Fibroblast of skin of scalp (primary cell): Measurements from ENCODE around the gene PCGF3.
"Not testable (repeated sequence)": the region's sequence is repeated elsewhere in the genome, so short reads cannot be mapped to it uniquely, and the experiment has no call there.

Source experiments
- DNase-seq: peaks from one replicate; pipeline ENCODE4 v3.0.0-alpha.2; 2013

Gene PCGF3

DNA sequence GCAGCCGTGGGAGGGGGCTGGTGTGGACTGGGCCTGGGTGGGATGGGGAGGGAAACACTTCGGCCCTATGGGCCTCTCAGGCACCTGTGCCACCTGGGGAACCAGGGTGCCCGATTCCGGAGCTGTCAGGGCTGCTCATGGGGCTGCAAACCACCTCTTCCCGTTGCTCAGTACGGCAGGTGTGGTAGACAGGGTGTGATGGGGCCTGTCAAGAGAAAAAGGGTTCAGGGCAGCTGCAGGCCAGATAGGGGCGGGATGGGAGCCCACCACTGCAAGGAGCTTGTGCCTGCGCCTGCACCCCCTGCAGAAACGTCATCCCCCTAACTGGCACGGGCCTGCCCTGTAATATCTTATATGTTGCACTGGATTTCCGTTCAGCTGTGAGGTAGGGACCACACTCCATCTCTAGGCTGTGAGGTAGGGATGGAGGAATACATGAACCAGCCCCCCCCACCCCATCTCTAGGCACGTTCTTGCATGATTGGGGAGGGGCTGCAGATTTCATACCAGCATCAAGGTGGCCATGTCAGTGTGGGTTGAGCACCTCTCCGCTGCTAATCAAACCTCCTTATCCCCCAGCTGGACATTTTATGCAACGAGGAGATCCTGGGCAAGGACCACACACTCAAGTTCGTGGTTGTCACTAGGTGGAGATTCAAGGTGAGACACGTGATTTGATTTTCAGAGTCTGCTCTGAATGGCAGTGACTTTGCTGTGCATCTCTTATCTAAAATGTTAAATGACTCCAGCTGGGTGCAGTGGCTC lies 59.0 kb downstream of the PCGF3 start:
- no peak for DNase-seq

DNA sequence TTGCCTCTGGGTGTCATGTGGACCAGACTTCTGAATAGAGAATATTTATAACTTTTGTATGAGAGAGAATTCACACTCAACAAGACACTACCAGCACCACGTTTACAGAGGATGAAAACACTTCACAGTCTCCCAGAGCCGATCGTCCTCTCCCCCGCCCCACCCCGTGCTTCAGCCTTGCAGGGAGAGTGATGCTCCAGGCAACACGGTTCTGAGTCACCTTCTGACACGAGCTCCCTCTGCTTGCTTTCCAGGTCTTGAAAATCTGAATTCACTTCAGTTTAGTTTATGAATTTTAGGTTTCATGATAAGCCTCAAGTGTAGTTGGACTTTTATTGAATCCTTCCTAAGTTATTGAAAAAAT lies 60.5 kb downstream of the PCGF3 start:
- no peak for DNase-seq

DNA sequence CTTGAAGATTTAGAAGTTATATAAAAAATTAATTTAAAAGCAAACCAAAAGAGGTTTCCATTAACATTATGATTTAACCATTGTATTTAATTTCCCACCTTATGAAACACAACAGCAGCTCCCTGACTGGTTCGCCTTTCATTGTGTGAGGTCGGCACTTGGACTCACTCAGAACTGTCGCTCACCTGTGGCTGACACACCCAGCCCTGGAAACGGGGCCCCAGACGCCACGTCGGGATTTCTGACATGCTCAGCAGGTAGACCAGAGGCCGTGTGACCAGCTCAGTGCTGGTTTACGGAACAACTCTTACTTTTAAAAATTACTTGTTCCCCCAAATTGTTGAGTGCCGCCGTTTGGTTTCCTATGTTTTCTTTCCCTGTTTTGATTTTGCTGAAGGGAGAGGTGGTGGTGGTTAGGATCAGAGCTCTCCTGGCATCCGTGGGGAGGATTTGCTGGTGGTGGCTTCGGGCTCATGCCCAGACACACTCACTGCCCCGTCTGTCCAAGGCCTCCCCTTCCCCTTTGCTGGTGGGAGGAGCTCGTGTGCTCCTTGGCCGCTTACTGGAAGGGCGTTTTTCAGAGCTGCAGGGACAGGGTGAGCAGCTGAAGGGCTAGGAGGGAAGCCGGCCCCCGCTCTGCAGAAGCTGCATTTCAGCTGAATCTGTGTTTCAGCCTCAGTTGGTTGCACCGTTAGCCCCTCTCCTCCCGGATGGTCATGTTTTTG lies 61.1 kb downstream of the PCGF3 start:
- DNase-seq, result no peak

DNA sequence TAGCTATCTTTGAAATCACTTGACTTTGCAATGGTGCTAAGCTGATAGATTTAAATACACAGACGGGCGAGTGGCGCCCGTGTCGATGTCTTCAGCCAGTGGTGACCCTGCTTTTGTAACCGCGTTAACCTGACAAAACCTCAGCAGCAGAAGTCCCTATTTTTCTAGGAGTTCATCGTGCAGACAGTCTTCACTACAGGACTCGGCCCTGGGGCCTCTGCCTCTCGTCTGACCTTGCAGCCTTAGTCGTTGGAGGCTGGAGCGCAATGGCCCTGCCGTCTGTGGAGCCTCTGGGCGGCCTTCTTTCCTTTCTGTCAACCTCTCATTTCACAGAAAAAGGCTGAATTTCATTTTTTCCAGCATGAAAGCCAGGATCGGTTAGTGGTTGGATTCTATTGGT lies 62.4 kb downstream of the PCGF3 start:
- DNase-seq, result no peak

DNA sequence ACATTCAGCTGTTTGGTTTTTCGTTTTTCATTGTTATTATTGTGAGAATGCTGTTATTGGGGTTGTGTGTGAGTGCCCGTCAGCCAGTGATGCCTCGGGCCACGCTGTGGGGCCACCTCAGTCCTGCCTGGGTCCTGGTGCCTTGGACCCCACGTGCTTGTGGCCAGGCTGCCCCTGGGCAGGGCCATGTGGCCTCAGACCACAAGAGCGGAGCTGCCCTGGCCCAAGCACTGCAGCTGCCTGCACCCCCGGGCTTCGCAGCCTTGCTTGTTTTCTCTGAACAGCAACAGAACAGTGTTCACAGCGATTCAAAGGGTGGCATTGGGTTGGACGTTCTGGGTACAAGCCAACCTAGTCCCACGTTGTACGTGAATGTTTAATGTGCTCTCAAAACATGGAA lies 63.4 kb downstream of the PCGF3 start:
- DNase-seq, result no peak

DNA sequence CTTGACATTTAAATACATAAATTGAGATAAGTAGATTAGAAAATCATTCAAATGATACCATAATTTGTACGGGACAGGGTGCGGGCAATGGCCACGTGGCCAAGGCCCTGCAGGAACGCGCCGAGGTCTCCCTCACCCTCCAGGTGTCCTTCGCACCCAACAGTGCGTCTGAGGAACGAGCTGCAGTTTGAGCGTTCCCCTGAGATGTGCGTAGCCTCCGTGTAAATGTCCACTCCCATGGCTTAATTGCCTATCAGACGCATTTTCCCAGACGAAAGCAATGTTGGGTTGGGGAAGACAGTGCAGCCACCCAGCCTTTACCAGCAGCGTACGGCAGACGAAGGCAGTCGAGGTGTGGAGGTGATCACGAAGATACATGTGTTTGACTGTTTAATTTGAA lies 63.9 kb downstream of the PCGF3 start:
- no peak for DNase-seq

DNA sequence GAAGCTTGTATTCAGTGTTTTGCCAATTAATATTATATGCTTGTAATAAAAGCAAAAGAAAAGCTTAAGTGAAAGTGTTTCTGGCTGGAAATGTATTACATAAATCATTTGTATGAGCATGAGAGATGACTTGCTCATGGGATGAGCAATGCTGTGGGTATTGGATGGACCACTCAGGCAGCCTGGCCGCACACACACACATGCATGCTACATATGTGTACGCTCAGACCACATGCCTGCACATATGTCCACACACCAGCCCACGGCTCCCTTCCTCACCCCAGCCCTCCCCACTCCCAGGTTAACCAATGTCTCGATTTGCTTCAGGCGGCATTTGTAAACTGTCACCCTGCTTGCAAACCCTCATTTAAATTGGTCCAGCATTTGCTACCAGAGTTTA lies 64.4 kb downstream of the PCGF3 start:
- no peak for DNase-seq

DNA sequence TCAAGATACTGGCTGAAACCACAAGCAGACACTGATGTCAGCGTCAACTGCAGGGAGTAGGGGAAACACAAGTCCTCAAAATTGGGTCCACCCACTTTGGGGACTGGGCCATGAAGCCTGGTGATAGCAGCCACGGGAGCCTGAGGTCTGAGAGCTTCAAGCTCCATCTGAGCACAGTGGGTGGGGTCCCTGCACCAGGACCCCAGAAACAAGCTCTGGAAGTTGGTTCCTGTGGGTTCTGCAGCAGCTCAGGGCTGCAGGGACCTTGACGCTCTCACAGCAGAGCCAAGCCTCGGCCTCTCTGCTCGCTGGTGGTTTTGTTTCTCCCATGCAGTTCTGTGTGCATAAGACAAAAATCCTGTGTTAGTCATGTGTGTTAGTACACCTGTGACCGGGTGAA lies 65.8 kb downstream of the PCGF3 start:
- DNase-seq, result no peak

DNA sequence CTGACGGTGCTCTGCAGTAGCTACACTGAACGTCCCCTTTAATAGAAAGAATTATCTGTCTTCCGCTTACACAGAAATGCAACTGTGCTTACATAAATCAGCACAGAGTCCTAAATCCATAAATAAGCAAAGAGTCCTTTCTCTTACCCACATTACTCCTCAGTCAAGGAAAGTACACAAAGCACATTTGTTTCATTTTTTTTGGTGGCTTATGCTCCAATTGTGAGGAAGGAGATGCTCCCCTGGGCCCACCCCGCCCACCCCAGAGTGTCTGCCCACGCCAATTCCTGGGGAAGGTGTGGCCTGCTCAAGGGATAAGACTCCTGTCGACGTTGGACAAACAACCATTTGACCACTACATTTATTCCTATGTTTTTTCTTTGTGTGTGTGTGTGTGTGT lies 66.5 kb downstream of the PCGF3 start:
- no peak for DNase-seq

DNA sequence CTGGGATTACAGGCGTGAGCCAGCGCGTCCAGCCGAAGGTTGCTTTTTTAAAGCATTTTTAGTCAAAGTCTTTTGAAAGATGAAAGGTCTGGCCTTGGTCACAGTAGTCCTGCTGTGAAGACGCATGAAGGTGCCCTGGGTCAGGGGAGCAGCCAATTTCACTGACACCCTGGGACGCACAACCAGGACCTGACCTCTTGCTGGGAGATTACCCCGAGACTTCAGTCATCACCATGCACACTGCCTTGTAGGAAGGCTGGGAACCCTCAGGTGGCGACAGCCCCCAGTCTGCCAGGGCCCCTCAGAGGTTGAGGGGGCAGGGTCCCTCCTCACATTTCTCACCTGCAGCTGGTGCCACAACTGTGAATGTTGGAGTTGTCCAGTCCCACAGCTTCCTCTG lies 67.1 kb downstream of the PCGF3 start:
- DNase-seq, result no peak

DNA sequence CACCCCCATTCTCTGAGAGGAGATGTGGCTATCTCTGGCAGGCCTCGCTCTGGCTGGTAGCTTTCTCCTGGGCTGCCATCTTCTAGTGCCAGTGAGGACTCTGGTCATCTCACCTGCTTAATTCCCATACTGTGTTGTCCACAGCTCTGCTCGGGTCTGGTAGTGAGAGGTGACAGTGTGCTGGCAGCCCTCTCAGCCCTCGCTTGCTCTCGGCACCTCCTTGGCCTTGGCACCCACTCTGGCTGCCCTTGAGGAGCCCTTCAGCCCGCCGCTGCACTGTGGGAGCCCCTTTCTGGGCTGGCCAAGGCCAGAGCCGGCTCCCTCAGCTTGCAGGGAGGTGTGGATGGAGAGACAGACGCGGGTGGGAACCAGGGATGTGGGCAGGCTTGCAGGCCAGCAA lies 67.6 kb downstream of the PCGF3 start:
- no peak for DNase-seq

DNA sequence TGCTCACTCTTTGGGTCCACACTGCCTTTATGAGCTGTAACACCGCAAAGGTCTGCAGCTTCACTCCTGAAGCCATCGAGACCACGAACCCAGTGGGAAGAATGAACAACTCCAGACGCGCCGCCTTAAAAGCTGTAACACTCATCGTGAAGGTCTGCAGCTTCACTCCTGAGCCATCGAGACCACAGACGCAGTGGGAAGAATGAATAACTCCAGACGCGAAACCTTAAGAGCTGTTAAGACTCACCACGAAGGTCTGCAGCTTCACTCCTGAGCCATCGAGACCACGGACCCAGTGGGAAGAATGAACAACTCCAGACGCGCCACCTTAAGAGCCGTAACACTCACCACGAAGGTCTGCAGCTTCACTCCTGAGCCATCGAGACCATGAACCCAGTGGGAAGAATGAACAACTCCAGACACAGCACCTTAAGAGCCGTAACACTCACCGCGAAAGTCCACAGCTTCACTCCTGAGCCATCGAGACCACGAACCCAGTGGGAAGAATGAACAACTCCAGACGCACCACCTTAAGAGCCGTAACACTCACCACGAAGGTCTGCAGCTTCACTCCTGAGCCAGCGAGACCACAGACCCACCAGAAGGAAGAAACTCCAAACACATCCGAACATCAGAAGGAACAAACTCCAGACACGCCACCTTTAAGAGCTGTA lies 68.9 kb downstream of the PCGF3 start:
- not testable (repeated sequence) for DNase-seq

DNA sequence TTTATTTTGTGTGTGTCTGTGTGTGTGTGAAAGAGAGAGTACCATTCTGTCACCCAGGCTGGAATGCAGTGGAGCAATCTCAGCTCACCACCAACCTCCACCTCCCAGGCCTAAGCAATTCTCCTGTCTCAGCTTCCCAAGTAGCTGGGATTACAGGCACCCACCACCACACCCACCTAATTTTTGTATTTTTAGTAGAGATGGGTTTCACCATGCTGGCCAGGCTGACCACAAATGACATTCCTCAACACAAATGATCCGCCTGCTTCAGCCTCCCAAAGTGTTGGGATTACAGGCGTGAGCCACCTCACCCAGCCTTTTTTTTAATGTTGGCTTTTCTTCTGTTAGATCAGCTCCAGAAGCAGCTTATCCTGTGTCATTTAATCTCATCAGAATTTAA lies 69.9 kb downstream of the PCGF3 start:
- DNase-seq, result not testable (repeated sequence)

DNA sequence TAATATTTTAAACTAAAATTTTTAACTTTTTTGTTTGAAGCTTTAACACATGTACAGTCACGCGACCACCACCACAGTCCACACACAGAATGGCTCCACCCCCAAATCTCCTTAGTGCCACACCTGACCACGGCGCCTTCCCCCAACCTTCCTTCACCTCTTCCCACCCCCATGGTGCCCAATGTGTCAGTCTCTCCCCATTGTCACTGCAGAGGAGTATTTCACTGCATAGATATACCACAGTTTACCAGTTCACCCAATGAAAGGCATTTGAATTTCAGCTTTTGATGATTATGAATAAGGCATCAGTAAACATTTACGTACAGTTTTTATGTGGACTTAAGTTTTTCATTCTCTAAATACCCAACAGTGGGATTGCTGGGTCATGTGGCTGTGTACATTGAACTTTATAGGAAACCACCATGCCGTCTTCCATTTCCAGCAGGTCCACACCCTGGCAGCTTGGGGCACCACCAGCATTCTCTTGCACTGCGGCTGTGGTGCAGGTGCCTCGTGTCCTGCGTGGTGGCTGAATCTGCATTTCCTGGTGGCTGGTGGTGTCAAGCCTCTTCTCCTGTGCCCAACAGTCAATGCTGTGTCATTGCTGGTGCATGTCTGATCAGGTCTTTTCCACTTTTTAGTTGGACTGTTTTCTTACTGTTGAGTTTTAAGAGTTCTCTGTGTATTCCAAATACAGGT lies 71.3 kb downstream of the PCGF3 start:
- DNase-seq, result no peak

DNA sequence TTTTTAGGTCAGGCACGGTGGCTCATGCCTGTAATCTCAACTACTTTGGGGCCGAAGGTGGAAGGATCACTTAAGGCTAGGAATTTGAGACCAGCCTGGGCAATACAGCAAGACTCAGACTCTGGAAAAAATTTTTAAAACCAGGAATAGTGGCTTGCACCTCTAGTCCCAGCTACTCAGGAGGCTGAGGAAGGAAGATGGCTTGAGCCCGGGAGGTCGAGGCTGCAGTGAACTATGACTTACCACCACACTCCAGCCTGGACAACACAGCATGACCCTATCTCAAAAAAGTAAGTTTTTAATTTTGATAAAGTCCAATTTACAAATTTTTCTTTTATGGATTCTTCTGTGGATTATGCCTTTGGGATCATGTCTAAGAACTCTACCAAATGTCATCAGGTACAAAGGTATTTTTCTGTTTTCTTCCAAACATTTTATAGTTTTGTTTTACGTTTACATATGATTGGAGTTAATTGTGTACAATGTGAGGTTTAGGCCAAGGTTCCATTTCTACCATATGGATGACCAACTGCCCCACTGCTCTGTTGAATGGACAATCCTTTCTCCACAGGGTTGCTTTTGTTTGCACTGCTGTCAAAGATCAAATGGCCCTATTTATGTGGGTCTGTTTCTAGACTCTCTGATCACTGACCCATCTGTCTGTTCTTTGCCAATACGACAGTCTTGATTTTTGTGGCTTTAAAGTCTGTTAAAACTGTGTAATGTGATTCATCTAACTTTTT lies 72.1 kb downstream of the PCGF3 start:
- DNase-seq, result no peak

DNA sequence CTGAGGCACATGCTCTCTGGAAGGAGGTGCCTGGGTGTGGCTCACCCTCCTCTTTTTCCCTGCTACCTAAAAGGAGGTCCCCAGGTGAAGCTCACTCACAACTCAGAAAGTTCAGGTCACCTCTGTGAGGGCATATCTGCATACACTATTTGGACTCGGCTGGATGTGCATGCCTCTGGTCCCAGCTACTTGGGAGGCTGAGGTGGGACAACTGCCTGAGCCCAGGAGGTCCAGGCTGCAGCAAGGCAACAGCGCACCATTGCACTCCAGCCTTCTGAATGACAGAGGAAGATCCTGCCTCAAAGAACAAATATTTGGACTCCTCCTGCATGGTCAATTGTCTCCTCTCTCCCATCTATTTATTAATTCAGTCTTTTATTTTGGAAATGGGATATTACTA lies 73.9 kb downstream of the PCGF3 start:
- no peak for DNase-seq

DNA sequence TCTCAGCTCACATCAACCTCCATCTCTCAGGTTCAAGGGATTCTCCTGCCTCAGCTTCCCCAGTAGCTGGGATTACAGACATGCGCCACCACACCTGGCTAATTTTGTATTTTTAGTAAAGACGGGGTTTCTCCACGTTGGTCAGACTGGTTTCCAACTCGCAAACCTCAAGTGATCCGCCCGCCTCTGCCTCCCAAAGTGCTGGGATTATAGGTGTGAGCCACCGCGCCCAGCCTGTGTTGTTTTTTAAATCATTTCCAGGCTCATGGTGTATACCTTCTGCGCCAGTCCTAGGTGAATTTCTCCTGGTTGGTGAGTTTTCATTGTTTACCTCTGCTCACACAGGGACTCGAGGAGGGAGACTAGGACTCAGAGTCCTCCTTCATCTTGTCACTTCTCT lies 74.6 kb downstream of the PCGF3 start:
- not testable (repeated sequence) for DNase-seq

DNA sequence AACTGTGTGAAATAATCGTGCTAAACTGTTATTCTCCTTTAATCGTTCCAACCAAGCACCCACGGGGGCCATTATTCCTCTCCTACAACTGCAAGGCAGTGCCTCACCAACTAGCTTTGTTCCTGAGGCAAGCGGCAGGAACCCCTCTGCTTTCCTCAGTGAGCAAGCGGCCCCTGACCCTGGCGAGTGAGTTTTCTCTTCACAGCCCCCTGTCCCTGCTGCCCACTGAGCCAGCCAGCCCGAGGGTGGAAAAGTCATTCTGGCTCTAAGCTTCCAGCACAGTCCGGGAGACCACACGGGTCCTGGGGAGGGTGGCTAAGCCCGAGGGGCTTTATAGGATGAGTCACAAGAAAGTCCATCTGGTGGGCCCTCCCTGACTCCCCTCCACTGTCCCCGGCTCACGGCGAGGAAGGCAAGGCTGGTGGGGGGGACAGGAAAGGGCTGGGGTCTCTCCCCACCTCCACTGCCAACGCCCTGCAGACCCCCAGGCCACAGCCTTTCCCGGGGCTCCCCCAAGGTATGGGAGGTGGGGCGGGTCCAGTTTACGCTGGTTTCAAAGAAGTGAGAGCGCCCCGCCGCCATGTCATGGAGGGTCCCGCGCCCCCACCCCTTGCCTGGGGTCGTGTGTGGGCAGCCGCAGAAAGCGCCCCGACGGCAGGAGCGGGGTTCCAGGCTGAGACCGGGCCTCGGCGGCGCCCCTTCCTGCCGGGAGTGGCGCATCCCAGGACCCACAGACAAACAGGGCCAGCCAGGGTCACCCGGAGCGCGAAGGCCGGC lies 75.3 kb downstream of the PCGF3 start:
- no peak for DNase-seq

DNA sequence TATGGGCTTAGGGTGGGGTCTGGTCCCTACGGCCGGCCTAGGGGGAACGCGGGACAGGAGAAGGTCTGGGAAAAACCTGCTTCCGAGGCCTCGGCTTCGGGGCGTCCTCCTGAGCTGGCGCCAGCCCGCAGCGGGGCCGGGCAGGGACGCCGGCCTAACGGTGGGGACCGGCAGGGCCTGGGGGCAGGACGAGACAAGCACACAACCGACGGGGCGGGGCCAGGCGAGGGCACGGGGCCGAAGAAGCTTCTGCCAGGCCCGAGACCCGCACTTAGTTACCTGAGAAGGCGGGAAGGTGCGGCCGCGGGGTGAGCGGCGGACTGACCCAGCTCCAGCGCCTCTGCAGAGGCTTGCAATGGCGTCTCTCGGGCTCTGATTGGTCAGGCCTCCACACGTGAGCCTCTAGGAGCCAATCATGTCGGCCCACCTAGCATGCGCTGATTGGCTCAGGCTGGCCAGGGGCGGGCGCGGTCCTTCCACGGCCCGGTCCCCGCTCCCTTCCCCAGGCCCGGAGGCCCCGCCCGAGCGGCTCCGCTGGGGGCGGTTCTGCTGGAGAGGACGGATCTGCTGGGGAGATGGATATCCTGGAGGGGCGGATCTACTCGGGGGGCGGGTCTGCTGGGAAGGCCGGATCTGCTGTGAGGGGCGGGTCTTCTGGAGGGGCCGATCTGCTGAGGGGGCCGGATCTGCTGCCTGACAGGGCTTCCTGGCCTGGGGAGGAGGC lies 76.0 kb downstream of the PCGF3 start:
- peak; percentile 100 for DNase-seq

DNA sequence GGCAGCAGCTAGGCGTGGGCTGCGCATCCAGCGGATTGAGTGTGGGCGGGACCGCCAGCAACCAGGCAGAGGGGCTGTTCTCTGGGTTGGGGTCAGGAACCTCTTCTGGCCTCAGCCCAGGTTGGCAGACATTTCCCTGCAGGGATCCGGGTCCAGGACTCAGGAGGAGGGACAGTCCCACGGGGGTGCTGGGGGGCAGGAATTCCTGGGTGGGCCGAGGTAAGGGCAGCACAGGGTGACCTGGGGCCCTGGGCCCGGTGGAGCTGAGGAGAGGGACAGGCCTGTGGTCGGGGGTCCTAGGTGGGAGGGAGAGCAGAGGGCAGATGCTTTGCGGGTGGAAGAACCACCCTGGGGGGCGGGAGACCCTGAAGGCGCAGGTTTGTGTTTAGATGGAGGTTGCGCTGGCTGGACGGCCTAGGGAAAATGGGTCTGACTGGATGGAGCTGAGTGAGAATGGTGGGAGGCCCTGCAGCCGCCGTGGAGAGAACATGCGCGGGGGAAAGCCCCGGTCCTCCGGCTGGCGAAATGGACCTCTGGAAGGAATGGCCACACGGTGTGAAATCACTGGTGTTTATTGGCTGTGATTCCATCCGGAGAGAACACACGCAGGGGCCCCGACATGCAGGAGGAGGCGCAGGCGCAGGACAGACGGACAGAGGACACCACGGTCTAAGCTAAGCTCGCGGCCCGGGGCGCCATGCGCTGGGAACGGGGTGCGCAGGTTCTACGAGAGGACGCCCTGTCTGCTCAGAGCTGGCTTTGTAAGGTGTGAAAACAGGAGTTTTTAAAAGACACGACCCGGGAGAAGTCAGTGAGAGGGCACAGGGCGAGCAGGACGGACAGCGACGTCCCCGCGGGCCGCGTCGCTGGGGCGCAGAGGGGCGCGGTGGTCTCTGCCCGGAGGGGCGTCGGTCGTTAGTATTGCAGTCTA lies 79.0 kb downstream of the PCGF3 start:
- no peak for DNase-seq
